Effector CD8-positive, alpha-beta T cell (primary cell): ENCODE results near the gene ISM2.

Experiments used
- DNase-seq: peaks from one replicate; lab custom pipeline; 2025; lab: John Stamatoyannopoulos, UW

The ISM2 gene

DNA sequence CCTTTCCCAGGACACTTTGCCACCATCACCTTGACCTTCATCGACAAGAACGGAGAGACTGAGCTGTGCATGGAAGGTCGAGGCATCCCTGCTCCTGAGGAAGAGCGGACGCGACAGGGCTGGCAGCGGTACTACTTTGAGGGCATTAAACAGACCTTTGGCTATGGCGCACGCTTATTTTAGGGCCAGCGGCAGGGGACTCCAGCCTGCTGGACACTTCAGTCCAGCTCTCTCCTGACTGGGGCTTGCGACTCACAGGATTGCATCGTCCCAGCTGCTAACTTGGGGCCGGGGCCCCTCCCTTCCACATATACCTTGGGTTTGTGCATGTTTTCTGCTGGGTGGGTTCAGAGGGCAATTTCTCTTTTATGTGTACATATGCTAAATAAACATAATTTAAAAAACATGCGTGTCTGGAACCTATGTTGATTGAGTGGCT lies 29.5 kb downstream of the ISM2 start:
- DNase-seq = no peak

DNA sequence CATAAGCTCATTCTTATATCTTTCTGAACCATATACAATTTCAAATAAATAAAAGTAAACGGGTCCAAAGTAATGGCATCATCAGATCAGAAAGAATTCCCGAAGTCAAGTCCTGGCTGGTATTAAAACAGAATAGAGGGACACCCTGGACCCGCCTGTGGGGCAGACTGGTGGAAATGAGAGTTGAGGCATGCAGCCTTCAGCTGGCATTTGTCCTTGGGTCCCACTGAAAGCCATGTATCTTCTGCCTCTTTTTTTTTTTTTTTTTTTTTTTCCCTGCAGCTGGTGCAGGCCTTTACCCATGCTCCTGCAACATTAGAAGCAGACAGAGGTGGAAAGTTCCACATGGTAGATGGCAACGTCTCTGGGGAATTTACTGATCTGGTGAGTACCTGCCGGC lies 30.8 kb downstream of the ISM2 start:
- no peak for DNase-seq

DNA sequence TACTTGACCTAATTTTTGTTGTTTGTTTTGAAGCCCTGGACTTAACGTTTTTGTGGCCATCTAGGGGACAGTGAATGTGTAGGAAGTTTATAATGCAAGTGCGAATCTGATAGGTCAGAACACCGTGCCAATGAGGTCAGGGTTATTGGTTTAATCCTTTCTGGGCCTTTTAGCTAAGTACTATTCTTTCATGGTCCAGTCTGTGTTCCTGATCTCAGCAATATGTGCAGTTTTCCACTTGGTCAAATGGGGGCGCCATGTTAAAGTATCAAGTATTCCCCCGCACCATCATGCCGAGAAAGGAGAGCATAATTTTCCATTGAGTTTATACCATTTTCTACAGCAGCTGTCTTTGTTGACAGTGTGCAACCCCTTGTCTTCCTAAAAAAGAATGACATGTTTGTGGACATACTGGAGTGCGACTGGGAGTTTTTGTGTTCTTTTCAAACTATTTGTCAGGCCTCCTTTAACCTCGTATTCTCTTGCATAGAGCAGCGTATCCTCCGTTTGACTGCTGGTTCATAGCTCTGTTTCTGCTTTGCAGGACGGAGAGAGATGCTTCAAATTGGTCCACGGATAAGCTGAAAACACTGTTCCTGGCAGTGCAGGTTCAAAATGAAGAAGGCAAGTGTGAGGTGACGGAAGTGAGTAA lies 39.4 kb downstream of the ISM2 start:
- DNase-seq = peak; percentile 38

DNA sequence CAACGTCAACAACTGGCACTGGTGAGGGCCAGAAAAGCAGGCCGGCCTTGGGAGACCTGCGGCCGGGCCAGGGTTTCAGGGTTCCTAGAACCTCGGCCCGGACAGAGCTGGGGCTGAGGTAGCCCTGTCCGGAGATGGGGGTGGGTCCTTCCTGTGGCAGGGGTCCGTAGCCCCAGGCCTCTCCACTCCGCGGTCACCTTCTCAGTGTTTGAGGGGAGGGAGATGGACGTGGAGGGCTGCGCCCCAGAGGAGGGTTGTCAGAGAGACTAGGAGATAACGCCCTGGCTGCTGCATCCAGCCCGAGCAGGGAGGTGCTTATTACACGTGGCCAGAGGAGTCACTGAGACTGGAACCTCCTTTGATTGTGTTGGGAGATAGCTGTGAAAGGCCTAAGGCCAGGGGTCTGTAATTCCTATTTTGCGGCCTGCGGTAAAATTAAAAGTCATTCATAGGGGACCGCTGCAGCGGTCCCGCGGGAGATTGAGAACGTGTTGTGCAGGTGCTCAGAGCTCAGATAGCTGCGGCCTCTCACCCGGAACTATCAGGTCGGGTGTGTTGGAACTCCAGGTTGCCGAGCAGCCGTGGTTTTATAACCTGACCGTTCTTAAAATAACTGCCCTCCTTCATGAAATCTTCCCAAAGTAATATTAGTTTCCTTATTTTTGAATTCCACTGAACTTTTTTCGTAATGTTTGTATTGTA lies 40.2 kb downstream of the ISM2 start:
- peak; percentile 8 for DNase-seq

DNA sequence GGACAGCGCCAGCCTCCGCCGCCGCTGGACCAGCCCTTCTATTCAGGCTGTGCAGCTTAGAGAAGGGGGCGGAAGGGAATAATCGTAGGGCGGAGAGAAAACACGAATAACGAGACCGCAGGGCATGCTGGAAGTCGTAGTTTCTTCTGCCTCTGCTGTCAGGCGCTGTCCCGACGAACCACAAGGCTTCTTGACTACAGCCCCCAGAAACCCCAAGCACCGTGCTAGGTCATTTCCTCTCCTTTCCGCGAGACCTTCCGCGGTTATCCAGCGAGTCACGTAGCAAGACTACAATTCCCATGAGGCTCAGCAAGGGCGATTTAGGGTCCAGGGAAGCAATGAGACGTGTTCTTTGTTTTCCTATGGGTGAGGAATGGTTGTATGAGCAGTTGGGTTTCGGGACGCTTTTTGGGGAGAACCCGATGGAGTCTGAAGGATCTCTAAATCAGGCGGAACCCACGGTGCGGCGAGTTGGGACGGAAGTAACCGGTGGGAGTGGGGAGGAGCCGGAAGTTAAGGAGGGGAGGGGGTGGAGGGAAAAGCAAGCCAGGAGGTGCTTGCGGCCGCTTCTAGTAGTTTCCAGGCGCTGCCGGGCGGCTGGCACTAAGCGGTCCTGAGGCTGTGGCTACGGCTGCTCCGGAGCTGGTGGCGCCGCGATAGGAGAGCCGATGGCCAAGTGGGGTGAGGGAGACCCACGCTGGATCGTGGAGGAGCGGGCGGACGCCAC lies 40.9 kb downstream of the ISM2 start, which contains the start of the genes AHSA1 and VIPAS39:
AHSA1 (plus strand) TSS at position 572 of the 727 bp plus-strand sequence; CDS start at position 669, 97 bp downstream.
VIPAS39 (minus strand) TSS at position 80 of the 727 bp plus-strand sequence. CDS start 3,499 bp downstream, outside the sequence.
- peak; percentile 90 for DNase-seq

DNA sequence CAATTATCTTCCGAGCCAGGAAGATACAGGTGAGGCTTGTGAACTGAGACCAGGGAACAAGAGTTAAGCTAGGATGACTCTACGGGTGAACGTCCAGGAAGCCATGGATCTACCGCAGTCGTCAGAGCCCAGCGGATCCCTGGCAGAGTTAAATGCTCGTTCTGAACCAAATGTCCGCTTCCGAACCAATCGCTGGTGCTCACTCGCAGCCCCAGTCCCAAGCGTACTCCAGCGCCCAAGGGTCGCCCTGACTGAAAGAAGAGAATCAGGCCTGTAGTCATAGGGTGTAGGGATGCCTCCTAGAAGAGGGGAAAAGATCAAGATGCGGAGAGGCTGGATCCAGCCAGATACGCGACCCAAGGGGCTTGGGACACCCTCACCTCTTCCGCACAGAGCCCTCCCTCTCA lies 41.5 kb downstream of the ISM2 start:
- DNase-seq = no peak

DNA sequence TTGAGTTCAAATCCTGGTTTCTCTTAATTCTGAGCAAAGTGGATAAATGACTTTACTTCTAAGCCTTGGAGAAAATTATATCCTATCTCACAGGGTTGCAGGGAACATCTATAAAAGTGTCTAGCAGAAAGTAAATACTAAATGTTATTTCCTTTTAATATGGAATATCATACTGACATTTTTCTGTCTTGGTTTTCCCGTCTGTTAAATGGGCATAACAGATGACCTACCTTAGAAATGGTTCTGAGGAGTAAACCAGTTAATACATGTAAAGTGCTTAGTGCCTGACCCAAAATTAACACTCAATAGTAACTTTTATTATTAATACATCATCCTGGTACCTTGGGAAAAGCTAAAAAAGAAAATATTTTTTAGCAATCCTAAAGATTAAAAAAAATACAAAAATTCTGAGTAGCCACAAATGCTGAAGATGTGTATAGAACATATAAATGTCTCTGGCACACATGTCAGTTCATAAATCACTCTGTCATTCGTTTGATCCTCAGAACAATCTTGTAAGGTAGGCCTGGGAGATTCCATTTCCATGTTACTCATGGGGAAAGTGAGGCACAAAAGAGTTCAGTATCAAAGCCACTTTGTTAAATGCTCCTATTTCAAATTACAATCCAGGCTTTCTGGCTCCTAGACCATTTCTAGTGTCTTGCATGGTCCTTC lies 42.5 kb downstream of the ISM2 start:
- no peak for DNase-seq

DNA sequence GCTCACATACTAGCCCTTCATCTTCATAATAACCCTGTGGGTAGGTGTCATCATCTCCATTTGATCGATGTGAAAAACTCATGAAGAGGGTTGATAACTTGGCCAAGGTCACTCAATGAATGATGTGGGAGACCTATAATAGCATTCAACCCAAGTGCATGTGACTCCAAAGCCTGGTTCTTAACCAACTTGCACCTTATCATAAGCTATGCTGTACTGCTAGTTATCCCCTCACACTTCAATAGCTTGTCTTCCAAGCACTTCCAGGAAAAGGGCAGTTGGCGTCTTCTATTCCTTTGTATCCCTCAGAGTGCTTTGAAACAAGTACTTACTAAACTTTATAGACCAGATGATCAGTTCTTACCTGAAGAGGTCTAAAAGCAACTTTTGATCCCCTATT lies 56.4 kb downstream of the ISM2 start:
- no peak for DNase-seq

DNA sequence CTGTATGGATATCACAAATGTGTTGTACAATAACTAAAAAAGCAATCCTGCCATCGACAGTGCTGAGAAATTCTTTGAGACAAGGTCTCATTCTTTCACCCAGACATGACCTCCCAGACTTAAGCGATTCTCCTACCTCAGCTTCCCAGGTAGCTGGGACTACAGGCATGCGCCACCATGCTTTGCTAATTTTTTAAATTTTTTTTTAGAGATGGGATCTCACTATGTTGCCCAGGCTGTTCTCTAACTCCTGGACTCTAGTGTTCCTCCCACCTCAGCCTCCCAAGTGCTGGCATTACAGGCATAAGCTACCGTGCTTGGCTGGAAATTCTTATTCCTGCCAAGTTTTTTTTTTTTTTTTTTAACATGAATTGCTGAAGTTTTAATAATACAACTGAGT lies 58.8 kb downstream of the ISM2 start:
- DNase-seq = no peak

DNA sequence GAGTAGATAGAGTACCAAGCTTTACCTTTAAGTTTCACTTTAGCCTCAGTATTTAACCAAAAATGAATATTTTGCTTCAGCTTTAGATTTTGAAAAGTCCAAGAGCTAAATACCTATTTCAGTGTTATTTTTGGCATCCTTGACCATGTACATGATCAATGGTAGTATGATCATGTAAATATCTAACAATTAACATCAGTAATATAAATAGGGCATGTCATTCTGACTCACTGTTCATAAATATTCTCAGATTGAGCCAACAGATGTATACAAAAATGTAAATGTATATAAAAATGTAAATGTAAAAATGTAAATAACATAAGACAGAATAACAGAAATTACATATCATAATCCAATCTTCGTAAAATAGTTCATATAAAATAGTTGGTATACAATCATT lies 60.0 kb downstream of the ISM2 start:
- no peak for DNase-seq

DNA sequence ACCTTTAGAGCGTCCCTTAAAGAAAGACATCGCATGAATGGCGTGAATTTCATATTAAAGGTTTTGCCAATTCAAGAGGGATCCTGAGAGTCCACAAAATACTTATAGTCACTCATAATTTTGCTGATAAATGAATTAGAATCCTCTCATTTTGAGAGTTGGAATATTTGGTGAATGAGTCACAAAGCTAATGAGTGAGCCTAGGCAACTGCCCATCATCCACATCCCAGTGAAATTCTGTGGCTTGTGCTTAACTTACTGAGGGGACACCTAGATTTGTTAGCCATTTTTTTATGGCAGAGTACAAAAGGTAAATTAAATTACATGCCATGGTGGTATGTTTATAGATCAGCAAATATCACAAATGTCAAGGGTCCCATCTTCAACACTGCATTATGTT lies 62.6 kb downstream of the ISM2 start:
- no peak for DNase-seq

DNA sequence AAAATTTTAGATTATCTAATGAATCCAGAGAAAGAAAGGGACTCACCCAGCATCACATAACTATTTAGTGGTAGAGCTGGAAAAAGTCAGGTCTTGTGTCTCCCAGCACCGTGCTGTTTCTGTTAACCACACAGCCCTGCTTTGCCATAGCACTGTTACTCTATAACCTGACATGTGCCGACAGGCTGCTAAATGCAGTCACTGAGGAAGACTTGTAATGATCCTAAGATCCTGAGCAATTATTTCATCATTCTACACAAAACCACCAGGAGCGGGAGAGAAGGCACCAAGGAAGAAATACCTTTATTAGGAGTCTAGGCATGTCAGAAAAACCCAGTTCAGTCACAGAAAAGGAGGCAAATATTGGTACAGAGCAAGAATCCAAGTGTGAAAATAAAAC lies 72.2 kb downstream of the ISM2 start:
- DNase-seq = no peak

DNA sequence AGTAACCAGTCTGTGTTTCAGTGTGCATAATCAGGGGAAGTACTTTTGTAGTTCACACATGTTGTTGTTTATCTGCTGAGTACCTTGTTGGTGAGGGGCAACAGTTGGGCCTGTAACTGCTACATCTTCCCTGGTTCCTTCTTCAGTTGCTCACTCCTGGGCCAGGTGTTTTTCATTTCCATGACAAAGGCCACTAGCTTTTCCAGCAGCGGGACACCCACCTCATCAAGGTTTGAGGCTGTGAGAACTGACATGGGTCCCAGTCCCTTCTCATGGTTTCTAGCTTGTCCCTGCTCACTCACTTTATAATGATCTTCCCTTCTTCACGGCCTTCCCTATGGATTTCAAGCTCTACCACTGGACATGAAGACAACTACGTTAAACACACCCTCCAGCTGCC lies 73.8 kb downstream of the ISM2 start:
- no peak for DNase-seq
